Liver (tissue), 3 donors: ENCODE results near the gene OR14A2.

Source experiments
- FOXA1 ChIP-seq: IDR thresholded peaks from 2 replicates; pipeline ENCODE4 v1.6.1; 2016; ENCODE audit warnings: antibody characterized with exemption
- GABPA ChIP-seq, 2 donors: IDR thresholded peaks in 1 of 2; conservative IDR thresholded peaks in 1 of 2; 2 replicates each; pipeline ENCODE4 v1.6.1; 2016; ENCODE audit warnings: antibody characterized with exemption in 2 of 2, mild to moderate bottlenecking in 1 of 2, moderate library complexity in 1 of 2
- RAD21 ChIP-seq, 2 donors: IDR thresholded peaks; 2 replicates each; pipeline ENCODE4 v1.6.1; 2016; ENCODE audit warnings: antibody characterized with exemption in 2 of 2, mild to moderate bottlenecking in 2 of 2
- REST ChIP-seq: IDR thresholded peaks from 2 replicates; pipeline ENCODE4 v1.6.1; 2016; ENCODE audit warnings: antibody characterized with exemption, mild to moderate bottlenecking
- YY1 ChIP-seq: IDR thresholded peaks from 2 replicates; pipeline ENCODE4 v1.6.1; 2016; ENCODE audit warnings: antibody characterized with exemption, mild to moderate bottlenecking
- TF ChIP-seq, protein P1 (sequence below): IDR thresholded peaks from 2 replicates; pipeline ENCODE4 v1.6.1; 2016; ENCODE audit warnings: antibody characterized with exemption
- TF ChIP-seq, protein P2 (sequence below): IDR thresholded peaks from 2 replicates; pipeline ENCODE4 v1.6.1; 2016; ENCODE audit warnings: antibody characterized with exemption
- TF ChIP-seq, protein P3 (sequence below): fragments of 150-350 bp; IDR thresholded peaks from 2 replicates; pipeline ENCODE4 v1.5.1; 2017; ENCODE audit warnings: improper control_type of control experiment, low read depth, low read length; ENCODE audit not compliant: missing input control
- TF ChIP-seq, protein P4 (sequence below): IDR thresholded peaks from 2 replicates; pipeline ENCODE4 v1.6.1; 2016; ENCODE audit warnings: antibody characterized with exemption
- donor health status: healthy.
- donor health status: healthy.

GRCh38 chr1:247680171-247680570 is 67.8 kb downstream of the OR14A2 start:
- TF ChIP-seq, protein P1, sequence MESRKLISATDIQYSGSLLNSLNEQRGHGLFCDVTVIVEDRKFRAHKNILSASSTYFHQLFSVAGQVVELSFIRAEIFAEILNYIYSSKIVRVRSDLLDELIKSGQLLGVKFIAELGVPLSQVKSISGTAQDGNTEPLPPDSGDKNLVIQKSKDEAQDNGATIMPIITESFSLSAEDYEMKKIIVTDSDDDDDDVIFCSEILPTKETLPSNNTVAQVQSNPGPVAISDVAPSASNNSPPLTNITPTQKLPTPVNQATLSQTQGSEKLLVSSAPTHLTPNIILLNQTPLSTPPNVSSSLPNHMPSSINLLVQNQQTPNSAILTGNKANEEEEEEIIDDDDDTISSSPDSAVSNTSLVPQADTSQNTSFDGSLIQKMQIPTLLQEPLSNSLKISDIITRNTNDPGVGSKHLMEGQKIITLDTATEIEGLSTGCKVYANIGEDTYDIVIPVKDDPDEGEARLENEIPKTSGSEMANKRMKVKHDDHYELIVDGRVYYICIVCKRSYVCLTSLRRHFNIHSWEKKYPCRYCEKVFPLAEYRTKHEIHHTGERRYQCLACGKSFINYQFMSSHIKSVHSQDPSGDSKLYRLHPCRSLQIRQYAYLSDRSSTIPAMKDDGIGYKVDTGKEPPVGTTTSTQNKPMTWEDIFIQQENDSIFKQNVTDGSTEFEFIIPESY = no peak
- TF ChIP-seq, protein P2, sequence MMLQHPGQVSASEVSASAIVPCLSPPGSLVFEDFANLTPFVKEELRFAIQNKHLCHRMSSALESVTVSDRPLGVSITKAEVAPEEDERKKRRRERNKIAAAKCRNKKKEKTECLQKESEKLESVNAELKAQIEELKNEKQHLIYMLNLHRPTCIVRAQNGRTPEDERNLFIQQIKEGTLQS = no peak
- TF ChIP-seq, protein P3, sequence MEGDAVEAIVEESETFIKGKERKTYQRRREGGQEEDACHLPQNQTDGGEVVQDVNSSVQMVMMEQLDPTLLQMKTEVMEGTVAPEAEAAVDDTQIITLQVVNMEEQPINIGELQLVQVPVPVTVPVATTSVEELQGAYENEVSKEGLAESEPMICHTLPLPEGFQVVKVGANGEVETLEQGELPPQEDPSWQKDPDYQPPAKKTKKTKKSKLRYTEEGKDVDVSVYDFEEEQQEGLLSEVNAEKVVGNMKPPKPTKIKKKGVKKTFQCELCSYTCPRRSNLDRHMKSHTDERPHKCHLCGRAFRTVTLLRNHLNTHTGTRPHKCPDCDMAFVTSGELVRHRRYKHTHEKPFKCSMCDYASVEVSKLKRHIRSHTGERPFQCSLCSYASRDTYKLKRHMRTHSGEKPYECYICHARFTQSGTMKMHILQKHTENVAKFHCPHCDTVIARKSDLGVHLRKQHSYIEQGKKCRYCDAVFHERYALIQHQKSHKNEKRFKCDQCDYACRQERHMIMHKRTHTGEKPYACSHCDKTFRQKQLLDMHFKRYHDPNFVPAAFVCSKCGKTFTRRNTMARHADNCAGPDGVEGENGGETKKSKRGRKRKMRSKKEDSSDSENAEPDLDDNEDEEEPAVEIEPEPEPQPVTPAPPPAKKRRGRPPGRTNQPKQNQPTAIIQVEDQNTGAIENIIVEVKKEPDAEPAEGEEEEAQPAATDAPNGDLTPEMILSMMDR = no peak
- no peak for TF ChIP-seq REST
- TF ChIP-seq GABPA (IDR thresholded peaks at IDR 0.05 in 1 of 2, conservative IDR thresholded peaks at IDR 0.05 in 1 of 2) = no peak
- TF ChIP-seq RAD21 (IDR thresholded peaks at IDR 0.05) = no peak
- TF ChIP-seq, protein P4, sequence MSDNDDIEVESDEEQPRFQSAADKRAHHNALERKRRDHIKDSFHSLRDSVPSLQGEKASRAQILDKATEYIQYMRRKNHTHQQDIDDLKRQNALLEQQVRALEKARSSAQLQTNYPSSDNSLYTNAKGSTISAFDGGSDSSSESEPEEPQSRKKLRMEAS = no peak
- no peak for TF ChIP-seq YY1
- no peak for TF ChIP-seq FOXA1
